ENCODE measurements around the gene NDUFS7.

The NDUFS7 gene

GRCh38 chr19:1366899-1367870 is 16.5 kb upstream of the NDUFS7 start:
- no peak for TF ChIP-seq CTCF (IDR thresholded peaks at IDR 0.05)
- peaks cover 10% of the 10 kb centered on the region for H3K27me3 ChIP-seq
- peaks cover 16% of the 10 kb centered on the region for H3K36me3 ChIP-seq
- no peak overlapping the region for H3K27ac ChIP-seq
- H3K4me3 ChIP-seq (ENCODE audit: low read depth in 1 of 2, low read length in 1 of 2) = no peak overlapping the region
- peaks cover 27% of the 10 kb centered on the region in 2 experiments for H3K4me1 ChIP-seq (ENCODE audit: control insufficient read depth in 1 of 2, insufficient read depth in 1 of 2, low read depth in 1 of 2, low read length in 1 of 2)
- no peaks in the 10 kb centered on the region for H3K9me3 ChIP-seq

GRCh38 chr19:1369214-1369805 is 14.4 kb upstream of the NDUFS7 start:
- peaks cover 10% of the 10 kb centered on the region for H3K27me3 ChIP-seq
- TF ChIP-seq CTCF (IDR thresholded peaks at IDR 0.05) = no peak
- no peak overlapping the region for H3K27ac ChIP-seq
- H3K4me1 ChIP-seq (ENCODE audit: control insufficient read depth in 1 of 2, insufficient read depth in 1 of 2, low read depth in 1 of 2, low read length in 1 of 2) = peaks cover 12% of the 10 kb centered on the region in 2 experiments
- no peaks in the 10 kb centered on the region for H3K9me3 ChIP-seq
- H3K4me3 ChIP-seq (ENCODE audit: low read depth in 1 of 2, low read length in 1 of 2) = no peak overlapping the region
- H3K36me3 ChIP-seq = peaks cover 32% of the 10 kb centered on the region

- Histone ChIP-seq H3K27ac (no peak overlapping the region), H3K4me3 (ENCODE audit: low read depth in 1 of 2, low read length in 1 of 2) (no peak overlapping the region), H3K4me1 (ENCODE audit: control insufficient read depth in 1 of 2, insufficient read depth in 1 of 2, low read depth in 1 of 2, low read length in 1 of 2) (peaks cover 11 to 12% of the 10 kb centered on the region in 2 experiments), H3K36me3 (peaks cover 32% of the 10 kb centered on the region), H3K9me3 (no peaks in the 10 kb centered on the region), H3K27me3 (peaks cover 10% of the 10 kb centered on the region)
- no peak for TF ChIP-seq CTCF (IDR thresholded peaks at IDR 0.05)
Observed at GRCh38 chr19:1370579-1371361, 12.9 kb upstream of the NDUFS7 start.

GRCh38 chr19:1373042-1373533 is 10.6 kb upstream of the NDUFS7 start:
- H3K27ac ChIP-seq = no peak overlapping the region
- H3K9me3 ChIP-seq = no peaks in the 10 kb centered on the region
- peaks cover under 1% of the 10 kb centered on the region in 2 experiments for H3K4me1 ChIP-seq (ENCODE audit: control insufficient read depth in 1 of 2, insufficient read depth in 1 of 2, low read depth in 1 of 2, low read length in 1 of 2)
- H3K4me3 ChIP-seq (ENCODE audit: low read depth in 1 of 2, low read length in 1 of 2) = no peak overlapping the region
- no peak for TF ChIP-seq CTCF (IDR thresholded peaks at IDR 0.05)
- peaks cover 32% of the 10 kb centered on the region for H3K36me3 ChIP-seq
- H3K27me3 ChIP-seq = no peaks in the 10 kb centered on the region

- no peak for TF ChIP-seq CTCF (IDR thresholded peaks at IDR 0.05)
- H3K4me3 ChIP-seq (ENCODE audit: low read depth in 1 of 2, low read length in 1 of 2) = no peak overlapping the region
- H3K27me3 ChIP-seq = no peaks in the 10 kb centered on the region
- H3K9me3 ChIP-seq = no peaks in the 10 kb centered on the region
- H3K27ac ChIP-seq = no peak overlapping the region
- H3K36me3 ChIP-seq = peaks cover 32% of the 10 kb centered on the region
- no peaks in the 10 kb centered on the region for H3K4me1 ChIP-seq (ENCODE audit: control insufficient read depth in 1 of 2, insufficient read depth in 1 of 2, low read depth in 1 of 2, low read length in 1 of 2)
Observed at GRCh38 chr19:1373534-1374249, 10.0 kb upstream of the NDUFS7 start.

All from neutrophil (primary cell).